Stimulated activated CD4-positive, alpha-beta T cell treated with anti-CD3 and anti-CD28 coated beads, TNF-alpha, amount 100 ng/mL, for 24 hours (primary cell): Measurements from ENCODE around the gene ACTR2.
"Not testable (repeated sequence)": the region's sequence is repeated elsewhere in the genome, so short reads cannot be mapped to it uniquely, and the experiment has no call there.

Experiments
- DNase-seq, 3 experiments: peaks; one replicate each; pipeline ENCODE4 v3.0.0-alpha.2; 2020; ENCODE audit warnings: low read depth in 3 of 3

ACTR2 gene

DNA sequence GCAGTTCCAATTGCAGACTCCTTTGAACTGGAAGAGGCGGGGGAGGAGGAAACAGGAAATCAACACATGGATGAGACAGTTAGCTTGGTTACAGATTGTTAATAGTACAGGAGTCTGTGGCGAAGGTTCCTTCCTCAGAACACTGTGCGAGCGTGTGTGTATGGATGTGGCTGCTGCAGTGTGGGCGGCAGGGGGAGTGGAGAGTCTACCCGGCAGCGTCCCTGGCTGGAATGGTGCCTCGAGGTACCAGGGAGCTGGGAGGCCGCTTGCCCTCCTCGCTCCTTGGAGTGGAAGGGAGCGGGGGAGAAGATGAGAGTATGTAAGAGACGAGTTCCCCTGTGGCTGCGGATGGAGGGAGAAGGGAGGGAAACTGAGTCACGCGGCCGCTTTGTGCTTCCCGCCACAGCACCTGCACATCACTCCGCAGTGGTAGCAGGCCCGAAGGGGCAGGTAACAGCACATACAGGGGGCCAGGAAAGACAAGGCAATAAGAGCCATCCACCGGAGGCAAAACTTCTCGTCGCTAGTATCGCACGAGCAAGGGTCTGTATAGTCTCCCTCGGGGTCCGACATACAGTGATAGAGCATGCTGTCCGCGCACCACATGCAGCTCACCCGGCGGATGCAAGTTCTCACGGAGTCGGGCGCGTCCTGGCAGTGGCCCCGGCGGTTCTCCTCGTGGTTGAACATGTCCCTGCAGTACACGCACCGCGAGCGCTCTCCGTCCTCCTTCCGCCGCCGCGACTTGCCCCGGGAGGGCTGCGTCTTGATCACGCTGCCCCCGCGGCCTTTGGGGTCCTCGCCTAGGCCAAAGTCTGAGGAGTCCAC lies 85.7 kb downstream of the ACTR2 start:
- no peak for DNase-seq

DNA sequence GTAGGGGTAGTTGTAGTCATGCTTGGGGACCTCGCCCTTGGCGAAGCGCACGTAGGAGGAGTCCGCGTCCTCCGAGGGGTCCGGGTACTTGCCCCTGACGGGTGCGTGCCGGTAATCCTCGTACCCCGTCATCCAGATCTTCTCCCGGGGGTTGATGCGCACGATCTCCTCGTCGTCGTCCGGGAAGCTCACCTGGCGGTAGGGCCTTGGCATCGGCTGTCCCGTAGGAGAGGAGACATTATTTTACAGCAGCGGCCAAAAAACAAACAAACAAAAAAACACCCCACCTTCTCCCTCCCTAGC lies 86.3 kb downstream of the ACTR2 start:
- no peak for DNase-seq

DNA sequence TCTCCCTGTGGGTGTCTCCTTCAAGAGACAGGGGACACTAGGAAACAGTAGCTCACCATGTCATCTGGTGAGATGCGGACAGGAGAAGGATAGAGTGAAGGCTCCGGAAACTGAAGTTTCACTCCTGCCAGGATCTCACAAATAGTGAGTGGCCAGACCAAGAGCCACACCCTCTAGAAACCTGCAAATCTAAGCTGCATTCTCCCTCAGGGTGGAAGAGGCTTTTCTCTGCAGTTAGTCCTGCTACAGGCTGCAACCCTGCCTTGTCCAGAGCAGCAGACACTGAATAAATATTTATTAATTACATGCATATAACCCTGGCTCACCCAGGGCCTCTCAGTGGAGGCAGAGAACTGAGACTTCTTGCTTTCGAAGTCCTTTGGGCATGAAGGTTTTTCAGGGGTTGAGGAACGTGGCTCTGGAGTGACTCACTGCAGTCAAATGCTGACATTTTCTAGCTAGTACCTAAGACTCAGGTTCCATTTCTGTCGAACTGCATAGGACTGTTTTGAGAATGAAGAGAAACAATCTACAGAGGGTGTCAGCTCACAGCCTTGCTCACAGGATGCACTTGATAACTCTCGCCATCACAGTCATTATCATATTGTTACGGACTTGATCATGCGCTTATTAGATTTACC lies 87.3 kb downstream of the ACTR2 start:
- no peak for DNase-seq

DNA sequence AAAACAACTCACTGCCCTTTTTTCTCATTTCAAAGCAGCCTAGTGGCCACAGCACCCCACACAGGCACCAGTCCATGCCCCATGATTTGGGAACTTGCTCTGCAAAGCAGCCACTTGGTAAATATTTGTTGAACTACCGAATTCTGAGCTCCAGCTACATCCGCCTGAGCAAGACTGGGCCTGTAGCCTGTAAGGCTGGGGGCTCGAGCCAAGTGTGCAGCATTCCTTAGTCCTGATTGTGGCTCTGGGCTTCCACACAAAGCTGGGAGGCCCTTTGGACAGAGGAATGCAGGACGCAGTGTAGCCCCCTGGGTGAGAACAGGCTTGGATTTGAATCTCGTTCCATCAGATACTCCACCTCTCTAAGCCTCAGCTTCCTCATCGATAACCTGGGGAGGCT lies 88.4 kb downstream of the ACTR2 start:
- no peak for DNase-seq

DNA sequence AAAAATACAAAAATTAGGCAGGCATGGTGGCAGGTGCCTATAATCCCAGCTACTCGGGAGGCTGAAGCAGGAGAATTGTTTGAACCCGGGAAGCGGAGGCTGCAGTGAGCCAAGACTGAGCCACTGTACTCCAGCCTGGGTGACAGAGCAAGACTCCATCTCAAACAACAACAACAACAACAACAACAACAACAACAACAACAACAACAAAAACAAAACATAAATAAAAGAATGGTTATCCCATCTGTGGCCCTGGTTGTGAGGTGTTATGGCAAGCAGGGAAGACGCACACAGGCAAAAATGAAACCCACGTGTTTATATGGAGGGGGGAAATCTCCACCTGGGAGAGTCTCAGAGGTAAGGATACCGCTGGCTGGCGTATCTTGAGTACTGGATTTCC lies 89.7 kb downstream of the ACTR2 start:
- DNase-seq = not testable (repeated sequence)

DNA sequence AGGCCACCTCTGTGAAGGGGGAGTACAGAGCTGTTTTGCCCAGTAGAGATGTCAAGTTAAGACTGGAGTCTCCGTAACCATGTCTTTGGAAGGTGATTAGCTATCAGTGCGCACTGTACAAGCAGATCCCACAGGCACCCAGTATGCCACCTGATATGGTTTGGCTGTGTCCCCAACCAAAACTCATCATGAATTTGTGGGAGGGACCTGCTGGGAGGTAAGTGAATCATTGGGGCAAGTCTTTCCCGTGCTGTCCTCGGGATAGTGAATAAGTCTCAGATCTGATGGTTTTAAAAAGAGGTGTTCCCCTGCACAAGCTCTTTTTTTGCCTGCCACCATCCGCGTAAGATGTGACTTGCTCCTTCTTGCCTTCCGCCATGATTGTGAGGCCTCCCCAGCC lies 90.2 kb downstream of the ACTR2 start:
- DNase-seq = no peak

DNA sequence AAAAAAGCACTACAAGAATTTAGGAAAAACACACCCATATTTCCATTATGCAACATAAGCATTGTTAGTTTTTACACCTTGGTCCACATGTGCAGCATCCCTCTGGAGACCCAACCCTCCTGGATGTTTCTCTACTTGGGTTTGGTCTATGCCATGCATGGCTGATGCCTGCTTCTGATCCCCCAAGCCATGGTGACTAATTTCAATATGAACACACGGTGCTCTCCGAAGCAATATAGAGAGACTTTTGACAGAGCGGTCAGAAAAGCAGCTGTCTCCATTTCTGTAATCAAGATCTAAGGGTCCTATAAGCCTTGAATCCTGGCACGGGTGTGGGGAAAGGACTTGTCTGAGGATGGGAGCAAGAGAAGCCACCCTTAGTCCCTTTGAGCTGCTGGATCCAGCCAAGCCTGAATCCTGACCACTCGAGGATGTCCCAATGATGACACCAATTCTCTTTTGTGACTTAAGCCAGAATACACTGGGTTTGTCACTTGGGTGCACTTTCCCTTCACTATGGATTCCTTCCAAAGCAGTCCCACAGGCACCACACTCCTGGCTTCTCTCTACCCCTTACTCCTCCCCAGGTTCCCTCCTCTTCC lies 91.5 kb downstream of the ACTR2 start:
- DNase-seq = no peak

DNA sequence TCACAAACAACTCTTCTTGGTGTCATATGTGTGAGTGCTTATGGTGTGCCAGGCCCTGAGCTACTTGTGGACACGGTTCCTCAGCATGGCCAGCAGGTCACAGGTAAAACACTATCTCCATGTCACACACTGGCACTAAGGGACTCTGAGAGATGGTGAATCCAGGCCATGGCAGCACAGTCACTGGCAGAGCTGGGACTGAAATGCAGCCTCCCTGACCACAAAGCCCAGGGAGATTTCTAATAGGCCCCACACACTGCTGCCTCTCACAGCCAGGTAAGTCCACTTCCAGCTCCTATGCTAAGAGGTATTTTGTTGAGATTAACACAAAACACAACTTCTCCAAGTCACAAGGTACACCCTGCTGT lies 92.0 kb downstream of the ACTR2 start:
- DNase-seq = no peak

DNA sequence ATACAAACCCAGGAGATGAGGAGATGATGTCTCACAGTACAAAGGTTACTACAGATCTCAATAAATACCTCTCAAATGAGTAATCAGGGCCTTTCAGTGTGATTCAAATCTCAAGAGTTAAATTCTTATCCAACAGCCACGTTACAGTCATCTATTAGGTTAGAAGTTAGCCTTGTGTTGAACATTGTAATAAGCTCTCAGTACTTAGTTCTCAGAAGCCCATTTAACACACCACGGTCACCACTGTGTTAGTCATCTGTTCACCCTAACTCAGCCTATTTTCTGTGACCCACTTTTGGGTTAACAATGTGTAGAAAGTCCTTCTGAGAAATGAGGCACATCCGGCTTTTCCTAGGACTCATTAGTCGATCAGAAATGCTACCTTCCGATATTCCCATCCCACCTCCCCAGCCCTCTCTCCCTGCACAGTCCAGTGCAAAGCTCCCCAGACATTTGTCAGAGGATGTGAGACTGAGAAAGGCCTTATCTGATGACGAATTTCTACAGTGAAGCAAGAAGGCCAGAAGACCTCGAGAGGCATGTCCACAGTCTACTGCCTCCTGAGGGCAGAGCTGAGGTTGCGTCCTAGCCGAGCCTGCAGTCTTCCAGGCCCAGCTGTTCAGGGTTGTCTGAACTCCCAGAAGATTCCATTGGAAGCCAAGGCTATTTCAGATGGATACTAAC lies 92.6 kb downstream of the ACTR2 start:
- no peak for DNase-seq
